Lung microvascular endothelial cell (primary cell): ENCODE data around the gene SYNPO2. TPM values are rescaled to one million over a fixed set of nuclear protein-coding genes. Genes with fewer than 3 reads are reported as not detected.

Source experiments
- DNase-seq, 2 donors: peaks; one replicate each; pipeline versions ENCODE4 v3.0.0 to v3.0.0-alpha.2; 2010; ENCODE audit warnings: low read depth in 2 of 2
- total RNA-seq: library from RNA; depleted of rRNA; stranded (reverse); fragments of >200 nt; gene quantifications from 2 replicates; pipeline ENCODE4 v1.2.1, GENCODE V29; 2014

Gene SYNPO2
- total RNA-seq, 1 donor from 2014 or later: 0.20 TPM

- no peak for DNase-seq
Observed at GRCh38 chr4:118930255-118930654, 41.6 kb downstream of the SYNPO2 start.

GRCh38 chr4:118931786-118932185, 43.1 kb downstream of the SYNPO2 start:
- DNase-seq: no peak

DNA sequence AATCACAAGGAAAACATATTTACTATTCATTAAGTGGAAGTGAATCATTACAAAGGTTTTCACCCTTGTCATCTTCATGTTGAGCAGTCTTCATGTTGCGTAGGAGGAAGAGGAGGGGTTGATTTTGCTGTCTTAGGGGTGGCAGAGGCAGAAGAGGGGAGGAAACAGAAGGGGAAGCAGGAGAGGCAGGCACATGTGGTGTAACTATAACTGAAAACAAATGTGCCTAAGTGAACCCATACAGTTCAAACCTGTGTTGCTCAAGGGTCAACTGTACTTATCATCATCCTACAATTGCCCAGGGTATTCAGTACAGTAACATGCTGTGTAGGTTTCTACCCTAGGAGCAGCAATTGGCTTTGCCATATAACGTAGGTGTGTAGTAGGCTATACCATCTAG, 47.2 kb downstream of the SYNPO2 start:
- no peak for DNase-seq

- no peak for DNase-seq
Observed at GRCh38 chr4:118936406-118936805, 47.8 kb downstream of the SYNPO2 start.

- DNase-seq: no peak
Observed at GRCh38 chr4:118939169-118939783, 50.6 kb downstream of the SYNPO2 start.

DNA sequence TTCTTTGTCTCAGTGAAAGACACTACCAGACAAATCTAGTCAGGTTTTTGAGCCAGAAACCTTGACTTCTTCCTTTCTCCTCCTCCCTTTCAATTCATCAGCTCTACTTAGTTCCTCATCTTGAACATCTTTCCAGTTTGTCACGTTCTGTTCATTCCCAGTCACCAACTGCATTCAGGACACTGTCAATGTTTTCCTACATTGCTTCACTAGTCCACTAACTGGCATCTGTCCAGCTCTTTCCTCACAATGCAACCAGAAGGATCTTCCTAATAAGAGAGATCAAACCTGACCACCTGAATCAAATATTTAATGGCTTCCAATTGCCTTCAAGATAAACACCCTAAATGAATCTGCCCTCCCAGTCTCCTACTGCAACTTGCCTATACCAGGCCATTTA, 52.5 kb downstream of the SYNPO2 start:
- DNase-seq: peak in 1 of 2 donors; percentile 61

GRCh38 chr4:118941799-118942198, 53.1 kb downstream of the SYNPO2 start:
- peak in 1 of 2 donors; percentile 40 for DNase-seq

DNA sequence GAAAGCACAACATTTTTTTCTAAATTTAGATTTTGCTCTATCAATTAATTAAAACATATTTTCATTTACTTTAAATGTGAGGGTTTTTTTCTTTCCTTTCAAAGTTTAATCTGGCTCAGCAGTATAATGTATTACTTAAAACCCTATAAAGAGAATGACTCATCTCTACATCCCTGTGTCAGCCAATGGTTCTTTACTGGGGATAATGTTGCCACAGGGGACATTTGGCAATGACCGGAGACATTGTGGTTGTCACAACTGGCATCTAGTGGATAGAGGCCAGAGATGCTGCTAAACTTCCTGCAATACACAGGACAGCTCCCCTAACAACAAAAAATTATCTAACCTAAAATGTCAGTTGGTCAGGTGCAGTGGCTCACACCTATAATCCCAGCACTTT, 53.8 kb downstream of the SYNPO2 start:
- no peak for DNase-seq

GRCh38 chr4:118947095-118947494, 58.4 kb downstream of the SYNPO2 start:
- DNase-seq: no peak

DNA sequence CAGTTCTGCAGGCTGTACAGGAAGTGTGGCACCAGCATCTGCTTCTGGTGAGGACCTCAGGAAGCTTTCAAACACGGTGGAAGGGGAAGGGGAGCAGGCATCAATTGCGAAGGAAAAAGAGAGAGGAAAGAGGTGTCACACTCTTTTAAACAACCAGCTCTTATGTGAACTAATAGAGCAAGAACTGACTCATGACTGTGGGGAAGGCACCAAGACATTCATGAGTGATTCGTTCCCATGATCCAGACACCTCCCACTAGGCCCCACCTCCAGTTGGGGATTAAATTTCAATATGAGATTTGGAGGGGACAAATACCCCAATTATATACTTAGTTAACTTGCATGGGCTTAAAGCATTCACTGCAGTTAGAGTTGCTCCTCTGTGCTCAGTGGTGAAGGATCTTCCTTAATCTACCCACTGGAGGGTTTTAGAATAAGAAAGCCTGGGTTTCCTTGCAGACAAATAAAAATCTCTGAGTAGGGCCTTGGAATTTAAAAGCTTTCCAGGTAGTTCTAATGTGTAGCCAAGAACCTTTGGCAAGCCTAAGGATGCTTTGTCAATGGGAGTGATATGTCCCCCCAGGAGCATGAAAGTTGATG, 60.0 kb downstream of the SYNPO2 start:
- no peak for DNase-seq

GRCh38 chr4:118950224-118950623, 61.6 kb downstream of the SYNPO2 start:
- DNase-seq: no peak

DNA sequence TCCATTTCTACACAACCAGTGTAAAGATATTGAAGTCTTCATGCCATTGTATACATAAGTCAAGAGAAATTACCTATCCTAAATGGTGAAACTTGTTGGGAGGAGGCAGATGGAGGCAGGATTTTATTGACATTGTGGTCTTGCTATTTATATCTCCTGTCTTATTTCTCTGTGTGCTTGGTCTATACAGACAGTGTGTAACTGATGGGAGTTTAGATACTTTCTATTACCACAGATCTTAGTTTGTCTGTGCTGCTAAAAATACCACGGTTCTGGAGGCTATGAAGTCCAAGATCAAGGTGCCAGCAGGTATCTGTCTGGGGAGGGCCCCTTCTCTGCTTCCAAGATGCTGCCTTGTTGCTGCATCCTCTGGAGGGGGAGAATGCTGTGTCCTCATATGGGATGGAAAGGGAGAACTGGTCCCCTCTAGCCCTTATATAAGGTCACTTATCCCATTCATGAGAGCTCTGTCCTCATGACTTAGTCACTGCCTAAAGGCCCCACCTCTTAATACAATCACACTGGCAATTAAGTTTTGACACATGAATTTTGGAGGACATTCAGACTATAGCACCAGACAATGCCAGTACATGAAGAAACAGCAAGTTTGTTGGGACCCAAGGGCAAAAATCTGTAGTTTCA, 62.4 kb downstream of the SYNPO2 start:
- no peak for DNase-seq

GRCh38 chr4:118953276-118953675, 64.6 kb downstream of the SYNPO2 start:
- no peak for DNase-seq

DNA sequence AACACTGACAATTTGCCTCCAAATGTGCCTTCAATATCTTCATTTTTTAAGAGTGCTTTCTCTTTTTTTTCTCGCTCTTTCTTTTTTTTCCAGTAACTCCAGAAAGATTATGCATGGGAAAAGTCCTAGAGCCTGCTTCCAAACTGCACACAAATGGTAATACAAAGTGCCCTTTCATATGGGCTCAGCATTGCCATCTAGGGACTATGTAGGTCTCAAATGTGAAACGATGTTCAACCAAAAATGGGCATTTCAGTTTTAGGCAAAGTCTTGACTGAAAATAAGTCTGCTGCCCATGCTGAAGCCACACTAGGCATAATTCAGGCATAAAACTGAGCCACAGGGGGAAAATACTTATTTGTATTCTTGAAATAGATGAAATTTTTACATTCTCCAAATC, 65.6 kb downstream of the SYNPO2 start:
- peak; percentile 30 to 44 for DNase-seq

GRCh38 chr4:118955515-118955914, 66.9 kb downstream of the SYNPO2 start:
- no peak for DNase-seq

- DNase-seq: no peak
Observed at GRCh38 chr4:118957722-118958445, 69.2 kb downstream of the SYNPO2 start.

GRCh38 chr4:118962540-118962939, 73.9 kb downstream of the SYNPO2 start:
- DNase-seq: no peak

- DNase-seq: no peak
Observed at GRCh38 chr4:118964891-118965411, 76.3 kb downstream of the SYNPO2 start.

DNA sequence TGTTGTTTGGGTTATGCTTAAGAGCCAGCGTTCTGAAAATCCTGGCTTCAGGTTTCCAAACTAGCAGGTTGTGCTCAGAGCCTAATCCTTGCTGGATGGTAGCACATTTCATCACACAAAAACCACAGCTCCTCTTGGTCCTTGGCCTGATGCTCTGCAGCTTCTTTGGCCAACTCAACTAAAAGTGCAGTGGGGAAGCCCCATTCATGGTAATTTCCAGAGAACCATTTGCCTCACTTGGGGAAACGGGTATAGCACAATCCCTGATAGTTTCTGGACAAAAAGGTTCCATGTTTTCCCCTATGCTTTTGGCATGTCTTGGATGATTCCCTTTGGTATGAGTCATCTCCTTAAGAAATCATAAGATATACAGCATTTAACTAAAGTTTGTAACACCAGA, 78.7 kb downstream of the SYNPO2 start:
- peak in 1 of 2 donors; percentile 13 for DNase-seq

DNA sequence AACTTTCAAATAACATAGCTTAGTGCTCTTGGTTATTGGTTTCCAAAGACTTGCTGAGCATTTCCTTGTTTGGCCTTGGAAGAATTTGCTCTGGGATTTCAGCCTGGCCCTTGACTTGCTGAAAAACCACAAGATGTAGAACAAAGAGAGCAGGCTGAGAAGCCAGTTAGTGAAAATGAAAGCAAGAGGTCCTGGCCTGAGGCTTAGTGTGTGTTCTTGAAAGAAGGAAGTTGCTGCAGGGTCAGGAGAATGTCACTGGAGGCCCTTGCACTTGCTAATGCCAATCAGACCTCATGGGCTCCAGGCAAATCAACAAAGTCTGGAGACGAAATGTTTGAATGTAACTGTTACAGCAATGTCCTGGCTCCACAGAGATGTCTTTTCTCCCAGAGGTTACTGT, 79.4 kb downstream of the SYNPO2 start:
- DNase-seq: peak in 1 of 2 donors; percentile 86

GRCh38 chr4:118968813-118969212, 80.2 kb downstream of the SYNPO2 start:
- no peak for DNase-seq

DNA sequence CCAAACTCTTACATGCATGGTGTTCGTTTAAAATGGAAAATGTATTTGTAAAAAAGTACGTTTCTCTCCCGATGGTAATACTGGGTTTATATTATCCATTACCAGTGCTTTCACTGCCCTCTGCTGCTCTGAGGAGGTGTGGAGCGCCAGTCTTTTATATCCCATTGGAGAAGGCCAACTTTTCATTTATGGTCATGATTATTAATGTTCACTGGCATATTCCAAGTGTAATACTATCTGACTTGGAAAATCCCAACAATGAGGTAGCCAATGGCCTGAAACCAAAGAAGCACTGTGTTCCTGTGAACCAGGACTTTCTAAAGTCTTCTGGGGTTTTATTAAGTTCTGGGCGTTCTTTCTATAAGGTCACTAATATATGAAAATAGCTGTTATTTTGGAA, 80.7 kb downstream of the SYNPO2 start:
- peak; percentile 68 to 78 for DNase-seq
